ENCODE data around the gene CACNG1.

The CACNG1 gene

GRCh38 chr17:67059372-67059771, 15.0 kb downstream of the CACNG1 start:
- no peak for TF ChIP-seq TEAD4 (IDR thresholded peaks at IDR 0.05)
- no peak for TF ChIP-seq CREB1 (IDR thresholded peaks at IDR 0.05; ENCODE audit: low read depth)
- no peak for TF ChIP-seq CEBPB (IDR thresholded peaks at IDR 0.05)
- no peak for TF ChIP-seq TCF12 (IDR thresholded peaks at IDR 0.05; ENCODE audit: low read depth)
- no peak for TF ChIP-seq MAX (IDR thresholded peaks at IDR 0.05)
- no peak for TF ChIP-seq FOXM1 (IDR thresholded peaks at IDR 0.05; ENCODE audit: borderline replicate concordance, low read depth)
- TF ChIP-seq RAD21 (IDR thresholded peaks at IDR 0.05; ENCODE audit: low read depth), result no peak
- no peak for TF ChIP-seq YY1 (IDR thresholded peaks at IDR 0.05; ENCODE audit: low read depth)
- no peak for TF ChIP-seq NFIC (IDR thresholded peaks at IDR 0.05)
- no peak for TF ChIP-seq EGR1 (IDR thresholded peaks at IDR 0.05)
- TF ChIP-seq USF1 (IDR thresholded peaks at IDR 0.05), result no peak
- no peak for TF ChIP-seq ZBTB7A (IDR thresholded peaks at IDR 0.05; ENCODE audit: low read depth)
- TF ChIP-seq TAF1 (IDR thresholded peaks at IDR 0.05; ENCODE audit: low read depth), result no peak
- TF ChIP-seq EP300 (IDR thresholded peaks at IDR 0.05; ENCODE audit: borderline replicate concordance), result no peak
- no peak for TF ChIP-seq REST (IDR thresholded peaks at IDR 0.05; ENCODE audit: low read depth)

GRCh38 chr17:67063141-67063540, 18.8 kb downstream of the CACNG1 start:
- no peak for TF ChIP-seq REST (IDR thresholded peaks at IDR 0.05; ENCODE audit: low read depth)
- TF ChIP-seq CEBPB (IDR thresholded peaks at IDR 0.05), result no peak
- no peak for TF ChIP-seq TEAD4 (IDR thresholded peaks at IDR 0.05)
- TF ChIP-seq FOXM1 (IDR thresholded peaks at IDR 0.05; ENCODE audit: borderline replicate concordance, low read depth), result no peak
- no peak for TF ChIP-seq YY1 (IDR thresholded peaks at IDR 0.05; ENCODE audit: low read depth)
- TF ChIP-seq CREB1 (IDR thresholded peaks at IDR 0.05; ENCODE audit: low read depth), result no peak
- TF ChIP-seq ZBTB7A (IDR thresholded peaks at IDR 0.05; ENCODE audit: low read depth), result no peak
- TF ChIP-seq MAX (IDR thresholded peaks at IDR 0.05), result no peak
- TF ChIP-seq USF1 (IDR thresholded peaks at IDR 0.05), result no peak
- no peak for TF ChIP-seq RAD21 (IDR thresholded peaks at IDR 0.05; ENCODE audit: low read depth)
- TF ChIP-seq EP300 (IDR thresholded peaks at IDR 0.05; ENCODE audit: borderline replicate concordance), result no peak
- no peak for TF ChIP-seq EGR1 (IDR thresholded peaks at IDR 0.05)
- TF ChIP-seq TCF12 (IDR thresholded peaks at IDR 0.05; ENCODE audit: low read depth), result no peak
- no peak for TF ChIP-seq NFIC (IDR thresholded peaks at IDR 0.05)
- TF ChIP-seq TAF1 (IDR thresholded peaks at IDR 0.05; ENCODE audit: low read depth), result no peak

- TF ChIP-seq REST (IDR thresholded peaks at IDR 0.05; ENCODE audit: low read depth), result no peak
- TF ChIP-seq YY1 (IDR thresholded peaks at IDR 0.05; ENCODE audit: low read depth), result no peak
- TF ChIP-seq TEAD4 (IDR thresholded peaks at IDR 0.05), result no peak
- no peak for TF ChIP-seq FOXM1 (IDR thresholded peaks at IDR 0.05; ENCODE audit: borderline replicate concordance, low read depth)
- TF ChIP-seq CREB1 (IDR thresholded peaks at IDR 0.05; ENCODE audit: low read depth), result no peak
- TF ChIP-seq ZBTB7A (IDR thresholded peaks at IDR 0.05; ENCODE audit: low read depth), result no peak
- no peak for TF ChIP-seq TAF1 (IDR thresholded peaks at IDR 0.05; ENCODE audit: low read depth)
- no peak for TF ChIP-seq EGR1 (IDR thresholded peaks at IDR 0.05)
Measured at GRCh38 chr17:67066717-67067116, 22.4 kb downstream of the CACNG1 start.

- TF ChIP-seq NFIC (IDR thresholded peaks at IDR 0.05), result no peak
- TF ChIP-seq EGR1 (IDR thresholded peaks at IDR 0.05), result no peak
- no peak for TF ChIP-seq TCF12 (IDR thresholded peaks at IDR 0.05; ENCODE audit: low read depth)
- TF ChIP-seq USF1 (IDR thresholded peaks at IDR 0.05), result no peak
- no peak for TF ChIP-seq ZBTB7A (IDR thresholded peaks at IDR 0.05; ENCODE audit: low read depth)
- TF ChIP-seq EP300 (IDR thresholded peaks at IDR 0.05; ENCODE audit: borderline replicate concordance), result no peak
- no peak for TF ChIP-seq MAX (IDR thresholded peaks at IDR 0.05)
Measured at GRCh38 chr17:67067571-67068482, 23.5 kb downstream of the CACNG1 start.
